GM12878 (cell line): ENCODE data around the gene PPP1R14D. TPM values are rescaled to one million over a fixed set of nuclear protein-coding genes. Genes with fewer than 3 reads are reported as not detected.

Source experiments
- CHD2 ChIP-seq: IDR thresholded peaks from 2 replicates; pipeline ENCODE4 v1.6.1; 2011; ENCODE audit warnings: low read depth, low read length, improper control_type of control experiment, borderline replicate concordance
- EZH2 ChIP-seq: IDR thresholded peaks from 2 replicates; pipeline ENCODE4 v1.6.1; 2012; ENCODE audit warnings: low read depth, mild to moderate bottlenecking, control low read depth, inconsistent platforms, low read length, borderline replicate concordance; ENCODE audit not compliant: control insufficient read depth
- FOXK2 ChIP-seq: fragments of 450-650 bp; IDR thresholded peaks from 2 replicates; pipeline ENCODE4 v1.6.1; 2017; ENCODE audit warnings: mild to moderate bottlenecking, moderate library complexity
- KLF5 ChIP-seq: fragments of 450-650 bp; IDR thresholded peaks from 2 replicates; pipeline ENCODE4 v1.6.1; 2014; ENCODE audit warnings: mild to moderate bottlenecking; ENCODE audit not compliant: partially characterized antibody
- LARP7 ChIP-seq: fragments of 450-650 bp; IDR thresholded peaks from 2 replicates; pipeline ENCODE4 v1.6.1; 2017; ENCODE audit warnings: mild to moderate bottlenecking
- MTA3 ChIP-seq: IDR thresholded peaks from 2 replicates; pipeline ENCODE4 v1.6.1; 2012; ENCODE audit warnings: low read length, inconsistent platforms, borderline replicate concordance
- NR2C2 ChIP-seq: IDR thresholded peaks from 2 replicates; pipeline ENCODE4 v1.6.1; 2011; ENCODE audit warnings: borderline replicate concordance, low read depth; ENCODE audit not compliant: control insufficient read depth, insufficient read length
- PAX5 ChIP-seq: IDR thresholded peaks from 2 replicates; pipeline ENCODE4 v1.6.1; 2011; ENCODE audit warnings: low read depth, low read length, borderline replicate concordance
- POLR2AphosphoS5 ChIP-seq: IDR thresholded peaks from 2 replicates; pipeline ENCODE4 v1.6.1; 2011; ENCODE audit warnings: mild to moderate bottlenecking, low read length, inconsistent platforms
- RAD21 ChIP-seq: IDR thresholded peaks from 2 replicates; pipeline ENCODE4 v1.6.1; 2011; ENCODE audit warnings: mild to moderate bottlenecking, low read depth, low read length, moderate library complexity; ENCODE audit not compliant: insufficient read depth
- SMARCA5 ChIP-seq: fragments of 450-650 bp; IDR thresholded peaks from 2 replicates; pipeline ENCODE4 v1.6.1; 2017; ENCODE audit warnings: mild to moderate bottlenecking
- SREBF1 ChIP-seq: IDR thresholded peaks from 2 replicates; pipeline ENCODE4 v1.6.1; 2012; ENCODE audit warnings: mild to moderate bottlenecking, low read length
- polyA plus RNA-seq, 11 experiments: library from polyadenylated mRNA; depleted of rRNA in 4 of 11; unstranded in 6 of 11; stranded (reverse) in 5 of 11; fragments of >200 nt; fragmentation: Nextera tagmentation in 4 of 11; fragmentation: Illumina TruSeq in 1 of 11; extraction: Ambion mirVana in 4 of 11; extraction: Trizol in 1 of 11; gene quantifications; 1 replicate in 1 of 11; 2 replicates in 10 of 11; pipeline versions ENCODE4 v1.2.1 to v1.2.3, GENCODE V29; 2011 to 2016; ENCODE audit warnings: inconsistent platforms in 2 of 11, missing spikeins in 2 of 11, low read depth in 1 of 11
- total RNA-seq, 4 experiments: library from RNA; depleted of rRNA in 3 of 4; stranded (reverse); fragments of >200 nt in 3 of 4; fragmentation: Illumina TruSeq in 1 of 4; extraction: Trizol in 1 of 4; gene quantifications; 2 replicates each; pipeline versions ENCODE4 v1.2.1 to v1.2.3, GENCODE V29; 2013 to 2021
- TF ChIP-seq, protein P1 (sequence below): IDR thresholded peaks from 2 replicates; pipeline ENCODE4 v1.6.1; 2012; ENCODE audit warnings: improper control_type of control experiment, low read depth, low read length; ENCODE audit not compliant: insufficient replicate concordance
- TF ChIP-seq, protein P2 (sequence below): IDR thresholded peaks from 2 replicates; pipeline ENCODE4 v1.6.1; 2011; ENCODE audit warnings: low read depth, mild to moderate bottlenecking, low read length, moderate library complexity, borderline replicate concordance; ENCODE audit errors: extremely low read depth
- TF ChIP-seq, protein P3 (sequence below): fragments of 450-650 bp; IDR thresholded peaks from 2 replicates; pipeline ENCODE4 v1.6.1; 2017; ENCODE audit warnings: borderline replicate concordance
- TF ChIP-seq, protein P4 (sequence below): fragments of 450-650 bp; formaldehyde crosslinking; IDR thresholded peaks from 2 replicates; pipeline ENCODE4 v1.4.0; 2020; ENCODE audit warnings: mild to moderate bottlenecking, moderate library complexity

The PPP1R14D gene
- total and polyA plus RNA-seq, 10 of the 15 experiments (the other 5 are each of a cell fraction or from before 2014, with no cell fraction given): 0.10 TPM; not detected in 9

DNA sequence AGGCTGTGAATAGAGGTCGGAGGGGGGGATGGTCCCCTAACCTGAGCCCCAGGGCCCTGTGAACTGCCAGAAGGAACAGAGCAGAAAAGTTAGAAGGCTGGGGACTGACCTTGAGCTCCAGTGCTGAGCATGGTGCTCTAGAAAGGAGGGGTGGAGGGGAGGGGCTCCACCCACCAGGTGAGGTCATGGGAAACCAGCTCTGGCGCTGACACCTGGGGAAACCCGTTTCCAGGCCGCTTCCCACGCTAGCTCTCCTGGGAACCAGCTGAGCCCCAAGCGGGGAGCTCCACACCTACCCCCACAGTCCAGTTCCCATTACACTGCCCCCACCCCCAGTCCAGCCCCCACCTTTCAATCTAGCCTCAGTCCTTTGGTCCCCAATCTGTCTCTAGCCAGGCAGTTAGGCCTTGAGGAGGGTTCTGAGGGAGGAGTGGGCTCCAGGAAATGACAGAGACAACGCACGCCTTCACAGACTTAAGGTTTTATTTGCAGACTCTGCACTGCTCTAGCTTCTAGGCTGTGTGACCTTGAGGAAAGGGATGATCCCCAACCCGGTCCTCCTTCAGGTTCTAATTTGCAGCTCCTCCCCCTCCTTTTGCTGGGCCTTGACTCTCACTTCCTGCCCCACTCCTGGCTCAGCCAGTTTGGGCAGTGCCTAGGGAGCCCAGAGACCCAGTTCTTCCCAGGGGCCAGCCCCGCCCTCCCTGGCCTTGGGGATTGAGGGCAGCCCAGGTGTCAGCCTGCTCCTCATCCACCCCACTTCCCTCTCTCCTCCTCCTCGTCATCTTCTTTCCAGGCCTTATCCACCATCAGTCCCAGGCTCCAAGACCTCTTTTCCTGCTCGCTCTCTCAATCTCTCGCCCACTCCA is 43.5 kb upstream of the PPP1R14D start (continued):
- TF ChIP-seq, protein P1, sequence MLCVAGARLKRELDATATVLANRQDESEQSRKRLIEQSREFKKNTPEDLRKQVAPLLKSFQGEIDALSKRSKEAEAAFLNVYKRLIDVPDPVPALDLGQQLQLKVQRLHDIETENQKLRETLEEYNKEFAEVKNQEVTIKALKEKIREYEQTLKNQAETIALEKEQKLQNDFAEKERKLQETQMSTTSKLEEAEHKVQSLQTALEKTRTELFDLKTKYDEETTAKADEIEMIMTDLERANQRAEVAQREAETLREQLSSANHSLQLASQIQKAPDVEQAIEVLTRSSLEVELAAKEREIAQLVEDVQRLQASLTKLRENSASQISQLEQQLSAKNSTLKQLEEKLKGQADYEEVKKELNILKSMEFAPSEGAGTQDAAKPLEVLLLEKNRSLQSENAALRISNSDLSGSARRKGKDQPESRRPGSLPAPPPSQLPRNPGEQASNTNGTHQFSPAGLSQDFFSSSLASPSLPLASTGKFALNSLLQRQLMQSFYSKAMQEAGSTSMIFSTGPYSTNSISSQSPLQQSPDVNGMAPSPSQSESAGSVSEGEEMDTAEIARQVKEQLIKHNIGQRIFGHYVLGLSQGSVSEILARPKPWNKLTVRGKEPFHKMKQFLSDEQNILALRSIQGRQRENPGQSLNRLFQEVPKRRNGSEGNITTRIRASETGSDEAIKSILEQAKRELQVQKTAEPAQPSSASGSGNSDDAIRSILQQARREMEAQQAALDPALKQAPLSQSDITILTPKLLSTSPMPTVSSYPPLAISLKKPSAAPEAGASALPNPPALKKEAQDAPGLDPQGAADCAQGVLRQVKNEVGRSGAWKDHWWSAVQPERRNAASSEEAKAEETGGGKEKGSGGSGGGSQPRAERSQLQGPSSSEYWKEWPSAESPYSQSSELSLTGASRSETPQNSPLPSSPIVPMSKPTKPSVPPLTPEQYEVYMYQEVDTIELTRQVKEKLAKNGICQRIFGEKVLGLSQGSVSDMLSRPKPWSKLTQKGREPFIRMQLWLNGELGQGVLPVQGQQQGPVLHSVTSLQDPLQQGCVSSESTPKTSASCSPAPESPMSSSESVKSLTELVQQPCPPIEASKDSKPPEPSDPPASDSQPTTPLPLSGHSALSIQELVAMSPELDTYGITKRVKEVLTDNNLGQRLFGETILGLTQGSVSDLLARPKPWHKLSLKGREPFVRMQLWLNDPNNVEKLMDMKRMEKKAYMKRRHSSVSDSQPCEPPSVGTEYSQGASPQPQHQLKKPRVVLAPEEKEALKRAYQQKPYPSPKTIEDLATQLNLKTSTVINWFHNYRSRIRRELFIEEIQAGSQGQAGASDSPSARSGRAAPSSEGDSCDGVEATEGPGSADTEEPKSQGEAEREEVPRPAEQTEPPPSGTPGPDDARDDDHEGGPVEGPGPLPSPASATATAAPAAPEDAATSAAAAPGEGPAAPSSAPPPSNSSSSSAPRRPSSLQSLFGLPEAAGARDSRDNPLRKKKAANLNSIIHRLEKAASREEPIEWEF: peak; percentile 100
- TF ChIP-seq SREBF1: no peak
- TF ChIP-seq, protein P2, sequence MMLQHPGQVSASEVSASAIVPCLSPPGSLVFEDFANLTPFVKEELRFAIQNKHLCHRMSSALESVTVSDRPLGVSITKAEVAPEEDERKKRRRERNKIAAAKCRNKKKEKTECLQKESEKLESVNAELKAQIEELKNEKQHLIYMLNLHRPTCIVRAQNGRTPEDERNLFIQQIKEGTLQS: no peak
- peak; percentile 79; the same call in 1 of the 2 replicates for TF ChIP-seq MTA3
- no peak for TF ChIP-seq EZH2
- TF ChIP-seq, protein P3, sequence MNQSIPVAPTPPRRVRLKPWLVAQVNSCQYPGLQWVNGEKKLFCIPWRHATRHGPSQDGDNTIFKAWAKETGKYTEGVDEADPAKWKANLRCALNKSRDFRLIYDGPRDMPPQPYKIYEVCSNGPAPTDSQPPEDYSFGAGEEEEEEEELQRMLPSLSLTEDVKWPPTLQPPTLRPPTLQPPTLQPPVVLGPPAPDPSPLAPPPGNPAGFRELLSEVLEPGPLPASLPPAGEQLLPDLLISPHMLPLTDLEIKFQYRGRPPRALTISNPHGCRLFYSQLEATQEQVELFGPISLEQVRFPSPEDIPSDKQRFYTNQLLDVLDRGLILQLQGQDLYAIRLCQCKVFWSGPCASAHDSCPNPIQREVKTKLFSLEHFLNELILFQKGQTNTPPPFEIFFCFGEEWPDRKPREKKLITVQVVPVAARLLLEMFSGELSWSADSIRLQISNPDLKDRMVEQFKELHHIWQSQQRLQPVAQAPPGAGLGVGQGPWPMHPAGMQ: no peak
- no peak for TF ChIP-seq FOXK2
- TF ChIP-seq, protein P4, sequence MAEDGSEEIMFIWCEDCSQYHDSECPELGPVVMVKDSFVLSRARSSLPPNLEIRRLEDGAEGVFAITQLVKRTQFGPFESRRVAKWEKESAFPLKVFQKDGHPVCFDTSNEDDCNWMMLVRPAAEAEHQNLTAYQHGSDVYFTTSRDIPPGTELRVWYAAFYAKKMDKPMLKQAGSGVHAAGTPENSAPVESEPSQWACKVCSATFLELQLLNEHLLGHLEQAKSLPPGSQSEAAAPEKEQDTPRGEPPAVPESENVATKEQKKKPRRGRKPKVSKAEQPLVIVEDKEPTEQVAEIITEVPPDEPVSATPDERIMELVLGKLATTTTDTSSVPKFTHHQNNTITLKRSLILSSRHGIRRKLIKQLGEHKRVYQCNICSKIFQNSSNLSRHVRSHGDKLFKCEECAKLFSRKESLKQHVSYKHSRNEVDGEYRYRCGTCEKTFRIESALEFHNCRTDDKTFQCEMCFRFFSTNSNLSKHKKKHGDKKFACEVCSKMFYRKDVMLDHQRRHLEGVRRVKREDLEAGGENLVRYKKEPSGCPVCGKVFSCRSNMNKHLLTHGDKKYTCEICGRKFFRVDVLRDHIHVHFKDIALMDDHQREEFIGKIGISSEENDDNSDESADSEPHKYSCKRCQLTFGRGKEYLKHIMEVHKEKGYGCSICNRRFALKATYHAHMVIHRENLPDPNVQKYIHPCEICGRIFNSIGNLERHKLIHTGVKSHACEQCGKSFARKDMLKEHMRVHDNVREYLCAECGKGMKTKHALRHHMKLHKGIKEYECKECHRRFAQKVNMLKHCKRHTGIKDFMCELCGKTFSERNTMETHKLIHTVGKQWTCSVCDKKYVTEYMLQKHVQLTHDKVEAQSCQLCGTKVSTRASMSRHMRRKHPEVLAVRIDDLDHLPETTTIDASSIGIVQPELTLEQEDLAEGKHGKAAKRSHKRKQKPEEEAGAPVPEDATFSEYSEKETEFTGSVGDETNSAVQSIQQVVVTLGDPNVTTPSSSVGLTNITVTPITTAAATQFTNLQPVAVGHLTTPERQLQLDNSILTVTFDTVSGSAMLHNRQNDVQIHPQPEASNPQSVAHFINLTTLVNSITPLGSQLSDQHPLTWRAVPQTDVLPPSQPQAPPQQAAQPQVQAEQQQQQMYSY (CRISPR knock-in tag): no peak
- peak; percentile 87; the same call in 1 of the 2 replicates for TF ChIP-seq PAX5
- TF ChIP-seq SMARCA5: peak; percentile 8; the same call in 1 of the 2 replicates
- no peak; the same call in 1 of the 2 replicates for TF ChIP-seq LARP7
- TF ChIP-seq RAD21: no peak
- TF ChIP-seq KLF5: no peak
- TF ChIP-seq NR2C2: no peak
- TF ChIP-seq POLR2AphosphoS5: peak; percentile 89
- peak; percentile 63 for TF ChIP-seq CHD2
